Heart left ventricle (tissue), 16 donors: ENCODE results near the gene PPID. TPM values are rescaled to one million over a fixed set of nuclear protein-coding genes. Genes with fewer than 3 reads are reported as not detected.

ENCODE experiments used
- ATAC-seq, 4 donors: fragments of 200-7000 bp; cut with Tn5 transposase; one replicate each; pipeline ENCODE4 v1.9.1; 2020 to 2022; ENCODE audit warnings: moderate library complexity in 4 of 4, mild to moderate bottlenecking in 3 of 4, moderate number of reproducible peaks in 1 of 4
- DNase-seq, 5 donors: peaks; one replicate each; pipeline ENCODE4 v3.0.0-alpha.2; 2020
- H3K27ac ChIP-seq, 12 donors: fragments of 200-600 bp; sonication (generic) in 4 of 12; one replicate each; pipeline versions ENCODE4 v1.5.0 to v1.8.0; 2016 to 2022; ENCODE audit warnings: mild to moderate bottlenecking in 2 of 12
- H3K27me3 ChIP-seq, 9 donors: fragments of 200-600 bp; sonication (generic) in 2 of 9; one replicate each; pipeline versions ENCODE4 v1.5.1 to v1.8.0; 2016 to 2022; ENCODE audit warnings: mild to moderate bottlenecking in 3 of 9
- H3K36me3 ChIP-seq, 9 donors: fragments of 200-600 bp; sonication (generic) in 2 of 9; one replicate each; pipeline versions ENCODE4 v1.5.0 to v1.8.0; 2018 to 2022; ENCODE audit warnings: mild to moderate bottlenecking in 2 of 9
- H3K4me1 ChIP-seq, 12 donors: fragments of 200-600 bp; sonication (generic) in 4 of 12; one replicate each; pipeline versions ENCODE4 v1.5.0 to v1.8.0; 2016 to 2022; ENCODE audit warnings: mild to moderate bottlenecking in 3 of 12
- H3K4me3 ChIP-seq, 12 donors: fragments of 200-600 bp; sonication (generic) in 4 of 12; one replicate each; pipeline versions ENCODE4 v1.5.0 to v1.8.0; 2017 to 2022; ENCODE audit warnings: mild to moderate bottlenecking in 9 of 12, moderate library complexity in 4 of 12
- H3K9me3 ChIP-seq, 12 donors: fragments of 200-600 bp; sonication (generic) in 4 of 12; one replicate each; pipeline versions ENCODE4 v1.5.0 to v1.8.0; 2016 to 2022; ENCODE audit warnings: mild to moderate bottlenecking in 1 of 12
- CTCF ChIP-seq, 12 donors: fragments of 200-600 bp; sonication (generic) in 4 of 12; IDR thresholded peaks; one replicate each; pipeline versions ENCODE4 v1.5.0 to v1.8.0; 2018 to 2022; ENCODE audit warnings: antibody characterized with exemption in 12 of 12, mild to moderate bottlenecking in 5 of 12
- POLR2A ChIP-seq, 2 donors: fragments of 450-650 bp; IDR thresholded peaks; one replicate each; pipeline ENCODE4 v1.6.1; 2017; ENCODE audit warnings: antibody characterized with exemption in 2 of 2, mild to moderate bottlenecking in 2 of 2, moderate library complexity in 2 of 2
- WGBS, 4 donors: extraction: QIAGEN DNeasy Blood & Tissue Kit in 2 of 4; methylation state at CpG; one replicate each; pipeline versions ENCODE4 v1.1.5 to v1.1.7; 2013 to 2018; 5-methylcytosine and 5-hydroxymethylcytosine counted together
- intact Hi-C, 10 donors: fragments of 100-400 bp; cut with DNase I; formaldehyde crosslinking; loops; one replicate each; pipeline versions ENCODE4 v1.11.1 to v1.14.2; 2022
- polyA plus RNA-seq, 2 donors: library from polyadenylated mRNA; stranded (reverse); fragments of 200-250 nt; gene quantifications; one replicate each; pipeline ENCODE4 v1.2.3, GENCODE V29; 2013
- total RNA-seq, 9 donors: library from RNA; depleted of rRNA in 2 of 9; stranded (reverse); fragments of >200 nt in 2 of 9; fragmentation: NEBNext Ultra II Directional in 3 of 9; extraction: Animal tissue kit (Norgen Biotek cat#: 25700) in 3 of 9; gene quantifications; one replicate each; pipeline versions ENCODE4 v1.1.0 to v1.2.4, GENCODE V29; 2016 to 2023
- donor health status: ischemic (EF 13 %, LVEDD 7.1; RV severe dilation, severe dysfunction).
- donor health status: healthy with polysubstance abuse.
- donor health status: DM: no; HTN: yes; CAD: no.
- donor health status: DM: no; HTN: no; CAD: no.
- donor health status: ischemic (EF 25% LVEDD 6.9; RV normal size, moderate dysfunction).
- donor health status: ischemic (EF 25% LVEDD 5.7; RV mildly dilated, moderate dysfunction).
- donor health status: healthy.
- donor health status: DM: yes; HTN: yes; CAD: no.
- donor health status: ischemic (EF 35%, LVEDD 5.7; RV mildly dilated, moderate dysfunction).
- donor health status: nonischemic (EF 11% LVEDD 7.7; RV severe dilation, severe dysfunction).
- donor health status: DM: yes; HTN: yes; CAD: no.
- donor health status: PGD.
- donor health status: ischemic (EF 29% LVEDD 5.4; RV normal size, mild dysfunction).
- donor health status: nonischemic (EF 23%, LVEDD 6.1; RV moderate dilation, normal function).

Gene PPID
- total and polyA plus RNA-seq, 11 donors, result 24.1 to 55.3 (median 32.1) TPM

DNA sequence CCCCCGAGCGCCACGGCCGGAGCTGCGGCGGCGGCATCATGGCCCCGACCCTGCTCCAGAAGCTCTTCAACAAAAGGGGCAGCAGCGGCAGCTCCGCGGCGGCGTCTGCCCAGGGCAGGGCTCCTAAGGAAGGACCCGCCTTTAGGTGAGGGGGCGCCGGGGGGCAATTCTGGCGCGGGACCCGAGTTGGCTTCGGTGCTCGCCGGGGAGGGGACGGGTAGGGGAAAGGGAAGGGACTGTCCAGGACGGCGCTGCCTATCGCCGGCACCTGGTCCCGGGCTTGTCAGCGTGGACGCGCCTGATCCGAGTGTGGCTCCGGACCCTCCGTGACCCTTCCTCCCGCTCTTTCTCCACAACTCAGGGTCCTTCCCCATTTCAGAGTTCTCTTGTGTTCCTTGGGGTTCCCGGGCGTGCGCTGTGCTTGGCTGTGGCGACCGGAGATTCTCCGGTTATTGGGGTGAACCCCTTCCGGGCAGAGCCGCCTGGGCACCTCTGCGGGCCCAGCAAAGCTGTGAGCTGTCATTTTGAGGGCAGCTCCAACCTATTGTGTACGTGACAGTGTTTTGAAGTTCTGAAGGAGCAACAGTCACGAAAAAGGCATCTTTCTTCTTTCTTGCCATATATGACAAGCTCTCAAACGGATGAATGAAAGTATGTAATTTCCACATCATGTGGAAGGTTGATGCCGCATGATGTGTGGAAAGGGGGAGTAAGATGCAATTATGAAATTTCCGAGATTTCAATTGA lies 46.2 kb upstream of the PPID start:
- TF ChIP-seq POLR2A (IDR thresholded peaks at IDR 0.05) (no peak), CTCF (IDR thresholded peaks at IDR 0.05) (no peak)
- peak overlapping the region; percentile 70 to 97 (median 92) for H3K4me3 ChIP-seq
- peak overlapping the region; percentile 70 to 95 (median 91) for H3K27ac ChIP-seq
- peaks cover 7 to 64% (median 43%) of the 10 kb centered on the region in 12 donors for H3K4me1 ChIP-seq
- WGBS, 4 donors, result 0 to 1% (median 1%) methylated on average over 15 to 49 of the region's 49 CpGs
- peak; percentile 13 to 56 (median 48) for ATAC-seq
- peak; percentile 41 to 82 (median 49) for DNase-seq
- H3K27me3 ChIP-seq, result no peaks in the 10 kb centered on the region
- H3K9me3 ChIP-seq, result no peaks in the 10 kb centered on the region
- no peaks in the 10 kb centered on the region for H3K36me3 ChIP-seq
- intact Hi-C loops, result loop anchor here in 8 of 10 donors (2.0 to 5.0 kb wide), 12 partner anchors 37 to 97 kb away; partner anchors contain the start of genes C4orf46 (in 1 of the 8), ETFDH (in 1 of the 8) and PPID (in 1 of the 8)

- no peaks in the 10 kb centered on the region for H3K36me3 ChIP-seq
- peak within 1 kb of the TSS; percentile 83 to 95 (median 91) for H3K27ac ChIP-seq
- DNase-seq, result peak; percentile 86 to 92 (median 90)
- intact Hi-C loops, result loop anchor here in 8 of 10 donors (2.0 to 5.0 kb wide), 12 partner anchors 36 to 96 kb away; partner anchors contain the start of genes C4orf46 (in 1 of the 8), ETFDH (in 1 of the 8) and PPID (in 1 of the 8)
- peak in 1 of 2 donors; percentile 69 for TF ChIP-seq POLR2A (IDR thresholded peaks at IDR 0.05)
- TF ChIP-seq CTCF (IDR thresholded peaks at IDR 0.05), result peak in 1 of 12 donors; percentile 6
- H3K27me3 ChIP-seq, result no peaks in the 10 kb centered on the region
- H3K4me3 ChIP-seq, result peak within 1 kb of the TSS; percentile 70 to 97 (median 92)
- no peaks in the 10 kb centered on the region for H3K9me3 ChIP-seq
- peak; percentile 89 to 97 (median 94) for ATAC-seq
- WGBS, 4 donors, result 1 to 2% (median 2%) methylated on average over 17 to 88 of the region's 88 CpGs
- peaks cover 7 to 58% (median 43%) of the 10 kb centered on the region in 12 donors for H3K4me1 ChIP-seq
These were observed 45.5 kb upstream of the PPID start, which contains the start of gene FNIP2 for GRCh38 chr4:158768555-158769174. Gene FNIP2, plus strand, starts transcription at chr4:158769026. Its CDS starts 187 bp downstream, at chr4:158769213.

GRCh38 chr4:158767451-158767850 lies 44.3 kb upstream of the PPID start:
- intact Hi-C loops, result loop anchor here in 8 of 10 donors (5.0 kb wide), 9 partner anchors 35 to 95 kb away; partner anchors contain the start of genes C4orf46 (in 1 of the 8), ETFDH (in 1 of the 8) and PPID (in 1 of the 8)
- 37 to 42% (median 40%) methylated on average over 2 of the region's 2 CpGs for WGBS, 4 donors
- peaks cover 7 to 48% (median 32%) of the 10 kb centered on the region in 12 donors for H3K4me1 ChIP-seq
- no peaks in the 10 kb centered on the region for H3K27me3 ChIP-seq
- H3K4me3 ChIP-seq, result no peak overlapping the region
- no peaks in the 10 kb centered on the region for H3K36me3 ChIP-seq
- H3K9me3 ChIP-seq, result no peaks in the 10 kb centered on the region
- DNase-seq, result no peak
- no peak for TF ChIP-seq POLR2A (IDR thresholded peaks at IDR 0.05)
- peak overlapping the region in 5 of 12 donors; percentile 0 to 94 (median 88) for H3K27ac ChIP-seq
- ATAC-seq, result no peak

DNA sequence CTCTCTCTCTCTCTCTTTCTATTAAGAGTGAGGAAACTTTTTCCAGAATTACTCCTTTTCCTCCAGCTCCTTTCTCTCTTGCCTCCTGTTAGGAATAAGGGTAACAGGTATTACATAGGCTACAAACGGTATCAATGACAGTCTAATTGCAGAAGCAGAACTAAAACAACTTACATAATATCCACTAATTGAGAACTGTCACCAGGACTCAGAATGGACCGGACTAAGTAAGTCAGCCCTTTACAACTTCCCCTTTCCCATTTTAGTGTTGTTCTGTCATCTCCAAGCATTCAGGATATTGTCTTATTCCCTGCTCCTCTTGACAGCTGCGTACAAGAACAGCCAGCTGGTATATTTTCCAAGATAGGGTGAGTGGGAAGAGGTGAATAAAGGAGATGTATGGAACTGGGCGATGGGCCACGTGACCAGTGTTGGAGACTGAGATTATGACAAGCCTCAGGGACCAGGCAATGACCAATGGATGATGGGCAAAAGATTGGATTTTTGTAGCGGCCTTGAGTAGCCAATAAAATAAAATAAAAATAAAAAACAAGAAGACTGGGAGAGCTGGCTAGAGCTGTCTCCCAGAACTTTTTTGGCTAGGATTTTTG lies 43.3 kb upstream of the PPID start:
- H3K27ac ChIP-seq, result peak overlapping the region in 5 of 12 donors; percentile 0 to 46 (median 22)
- 63 to 69% (median 66%) methylated on average over 6 of the region's 6 CpGs for WGBS, 4 donors

More for the DNA sequence above, 43.3 kb upstream of the PPID start:
- TF ChIP-seq POLR2A (IDR thresholded peaks at IDR 0.05), result no peak
- TF ChIP-seq CTCF (IDR thresholded peaks at IDR 0.05), result no peak
- intact Hi-C loops, result loop anchor here in 8 of 10 donors (5.0 kb wide), 9 partner anchors 34 to 94 kb away; partner anchors contain the start of genes C4orf46 (in 1 of the 8), ETFDH (in 1 of the 8) and PPID (in 1 of the 8)
- Histone ChIP-seq H3K9me3 (no peaks in the 10 kb centered on the region), H3K27me3 (no peaks in the 10 kb centered on the region), H3K4me1 (peaks cover 3 to 39% (median 23%) of the 10 kb centered on the region in 12 donors), H3K36me3 (no peaks in the 10 kb centered on the region), H3K4me3 (no peak overlapping the region)
- no peak for DNase-seq
- ATAC-seq, result no peak
